Measurements from ENCODE around the gene TAF7.

Gene TAF7

GRCh38 chr5:141306630-141307029 lies 14.0 kb downstream of the TAF7 start:
- 92% methylated on average over 1 of the region's 1 CpG; no CpG with 5 or more reads in 1 of the 2 experiments for WGBS, 2 experiments
- Histone ChIP-seq H3K4me3 (ENCODE audit: insufficient read depth, low read depth, low read length) (no peak overlapping the region), H3K27me3 (ENCODE audit: control insufficient read depth, insufficient read depth, low read length, poor library complexity, severe bottlenecking) (no peaks in the 10 kb centered on the region), H3K9me3 (ENCODE audit: control insufficient read depth, low read length) (peaks cover 3% of the 10 kb centered on the region), H3K27ac (ENCODE audit: insufficient read depth, low read depth, low read length, poor library complexity, severe bottlenecking) (no peak overlapping the region), H3K4me1 (ENCODE audit: control insufficient read depth, insufficient read depth, low read length) (no peaks in the 10 kb centered on the region), H3K36me3 (ENCODE audit: control insufficient read depth, insufficient read depth, low read length) (no peaks in the 10 kb centered on the region)

- Histone ChIP-seq H3K4me3 (ENCODE audit: insufficient read depth, low read depth, low read length) (no peak within 1 kb of the TSS), H3K27me3 (ENCODE audit: control insufficient read depth, insufficient read depth, low read length, poor library complexity, severe bottlenecking) (no peaks in the 10 kb centered on the region), H3K36me3 (ENCODE audit: control insufficient read depth, insufficient read depth, low read length) (no peaks in the 10 kb centered on the region), H3K9me3 (ENCODE audit: control insufficient read depth, low read length) (peaks cover 7% of the 10 kb centered on the region), H3K27ac (ENCODE audit: insufficient read depth, low read depth, low read length, poor library complexity, severe bottlenecking) (no peak within 1 kb of the TSS), H3K4me1 (ENCODE audit: control insufficient read depth, insufficient read depth, low read length) (no peaks in the 10 kb centered on the region)
- WGBS, 2 experiments, result 95 to 97% methylated on average over 36 of the region's 36 CpGs
These were observed 16.8 kb downstream of the TAF7 start, which contains the start of gene SLC25A2 for GRCh38 chr5:141303756-141304155. TSS of gene SLC25A2 (minus strand) at chr5:141304049. CDS start at chr5:141303865, 184 bp downstream.

- Histone ChIP-seq H3K9me3 (ENCODE audit: control insufficient read depth, low read length) (peaks cover 4% of the 10 kb centered on the region), H3K36me3 (ENCODE audit: control insufficient read depth, insufficient read depth, low read length) (no peaks in the 10 kb centered on the region), H3K27ac (ENCODE audit: insufficient read depth, low read depth, low read length, poor library complexity, severe bottlenecking) (no peak overlapping the region), H3K27me3 (ENCODE audit: control insufficient read depth, insufficient read depth, low read length, poor library complexity, severe bottlenecking) (no peaks in the 10 kb centered on the region), H3K4me3 (ENCODE audit: insufficient read depth, low read depth, low read length) (no peak overlapping the region), H3K4me1 (ENCODE audit: control insufficient read depth, insufficient read depth, low read length) (no peaks in the 10 kb centered on the region)
- 93 to 96% methylated on average over 4 of the region's 4 CpGs for WGBS, 2 experiments
These were observed 22.2 kb downstream of the TAF7 start for GRCh38 chr5:141298376-141298775.

- Histone ChIP-seq H3K9me3 (ENCODE audit: control insufficient read depth, low read length) (peaks cover 4% of the 10 kb centered on the region), H3K4me3 (ENCODE audit: insufficient read depth, low read depth, low read length) (no peak overlapping the region)
- 84 to 88% methylated on average over 3 of the region's 3 CpGs for WGBS, 2 experiments
These were observed 47.7 kb downstream of the TAF7 start for GRCh38 chr5:141272906-141273305.

GRCh38 chr5:141269195-141269594 lies 51.4 kb downstream of the TAF7 start:
- H3K4me1 ChIP-seq (ENCODE audit: control insufficient read depth, insufficient read depth, low read length), result no peaks in the 10 kb centered on the region
- 90% methylated on average over 4 of the region's 4 CpGs for WGBS, 2 experiments
- peaks cover 8% of the 10 kb centered on the region for H3K9me3 ChIP-seq (ENCODE audit: control insufficient read depth, low read length)

More at GRCh38 chr5:141272906-141273305, 47.7 kb downstream of the TAF7 start:
- no peaks in the 10 kb centered on the region for H3K27me3 ChIP-seq (ENCODE audit: control insufficient read depth, insufficient read depth, low read length, poor library complexity, severe bottlenecking)
- H3K36me3 ChIP-seq (ENCODE audit: control insufficient read depth, insufficient read depth, low read length), result no peaks in the 10 kb centered on the region
- H3K27ac ChIP-seq (ENCODE audit: insufficient read depth, low read depth, low read length, poor library complexity, severe bottlenecking), result no peak overlapping the region
- no peaks in the 10 kb centered on the region for H3K4me1 ChIP-seq (ENCODE audit: control insufficient read depth, insufficient read depth, low read length)

More at GRCh38 chr5:141269195-141269594, 51.4 kb downstream of the TAF7 start:
- Histone ChIP-seq H3K27me3 (ENCODE audit: control insufficient read depth, insufficient read depth, low read length, poor library complexity, severe bottlenecking) (no peaks in the 10 kb centered on the region), H3K4me3 (ENCODE audit: insufficient read depth, low read depth, low read length) (no peak overlapping the region), H3K36me3 (ENCODE audit: control insufficient read depth, insufficient read depth, low read length) (no peaks in the 10 kb centered on the region), H3K27ac (ENCODE audit: insufficient read depth, low read depth, low read length, poor library complexity, severe bottlenecking) (no peak overlapping the region)
